BLaER1 treated with 17β-estradiol and CSF1 and Interleukin-3, amounts not matched to agents 10 nM and 100 nM (cell line): ENCODE results near the gene KLF6.
"Not testable (repeated sequence)": the region's sequence is repeated elsewhere in the genome, so short reads cannot be mapped to it uniquely, and the experiment has no call there.

Source experiments
- H3K27ac ChIP-seq, 11 experiments: shearing (Covaris generic); formaldehyde crosslinking; 2 replicates each; pipeline ENCODE4 v1.8.1; 2022
- H3K27me3 ChIP-seq, 11 experiments: shearing (Covaris generic); formaldehyde crosslinking; 2 replicates each; pipeline ENCODE4 v1.8.1; 2022
- H3K36me3 ChIP-seq, 11 experiments: shearing (Covaris generic); formaldehyde crosslinking; 2 replicates each; pipeline ENCODE4 v1.8.1; 2022
- H3K4me1 ChIP-seq, 10 experiments: shearing (Covaris generic); formaldehyde crosslinking; 2 replicates each; pipeline ENCODE4 v1.8.1; 2022
- H3K4me2 ChIP-seq, 11 experiments: shearing (Covaris generic); formaldehyde crosslinking; 2 replicates each; pipeline ENCODE4 v1.8.1; 2022
- H3K4me3 ChIP-seq, 10 experiments: shearing (Covaris generic); formaldehyde crosslinking; 2 replicates each; pipeline ENCODE4 v1.8.1; 2022
- H3K9ac ChIP-seq, 11 experiments: shearing (Covaris generic); formaldehyde crosslinking; 2 replicates each; pipeline ENCODE4 v1.8.1; 2022
- H3K9me3 ChIP-seq, 11 experiments: shearing (Covaris generic); formaldehyde crosslinking; replicated peaks in 1 of 11; 2 replicates each; pipeline ENCODE4 v1.8.1; 2022
- H4K20me1 ChIP-seq, 11 experiments: shearing (Covaris generic); formaldehyde crosslinking; 2 replicates each; pipeline ENCODE4 v1.8.1; 2022
- Cebpa-rat ChIP-seq, 11 experiments: shearing (Covaris generic); IDR thresholded peaks; 2 replicates each; pipeline ENCODE4 v1.8.1; 2022

KLF6 gene

GRCh38 chr10:3747248-3747960 lies 37.6 kb downstream of the KLF6 start:
- Histone ChIP-seq H3K4me3 (no peak overlapping the region), H3K9me3 (peaks cover 0 to 6% (median 0%) of the 10 kb centered on the region in 11 experiments; a peak in 1 of 22 replicates), H3K27ac (no peak overlapping the region), H3K4me2 (no peak overlapping the region), H3K36me3 (no peaks in the 10 kb centered on the region), H4K20me1 (no peaks in the 10 kb centered on the region), H3K9ac (no peak overlapping the region), H3K27me3 (no peaks in the 10 kb centered on the region), H3K4me1 (peaks cover 27 to 42% (median 32%) of the 10 kb centered on the region in 10 experiments)
- no peak for TF ChIP-seq Cebpa-rat (IDR thresholded peaks at IDR 0.05)

GRCh38 chr10:3746634-3747033 lies 38.4 kb downstream of the KLF6 start:
- Histone ChIP-seq H3K4me3 (no peak overlapping the region), H3K36me3 (no peaks in the 10 kb centered on the region), H3K9me3 (peaks cover 0 to 6% (median 0%) of the 10 kb centered on the region in 11 experiments; a peak in 1 of 22 replicates), H4K20me1 (no peaks in the 10 kb centered on the region), H3K9ac (no peak overlapping the region), H3K4me2 (no peak overlapping the region), H3K4me1 (peaks cover 23 to 34% (median 28%) of the 10 kb centered on the region in 10 experiments), H3K27ac (no peak overlapping the region), H3K27me3 (no peaks in the 10 kb centered on the region)
- TF ChIP-seq Cebpa-rat (IDR thresholded peaks at IDR 0.05), result no peak

DNA sequence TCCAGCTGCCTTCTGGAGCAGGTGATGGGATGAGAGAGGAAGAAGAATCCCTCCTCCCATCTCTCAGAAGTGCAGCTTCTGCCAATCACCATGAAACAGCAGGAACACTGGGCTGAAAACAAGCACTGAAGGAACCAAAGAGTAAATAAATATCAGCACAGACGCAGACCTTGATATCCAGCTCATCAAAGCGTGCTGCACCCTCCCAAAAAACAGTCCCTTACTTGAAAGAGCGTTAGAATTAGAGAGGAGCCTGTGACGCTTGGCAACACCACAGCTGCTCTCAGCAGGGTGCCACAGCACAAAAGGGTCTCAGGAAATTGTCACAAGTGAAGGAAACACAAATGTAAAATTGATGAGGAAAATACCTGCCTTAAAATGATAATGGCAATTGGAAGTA lies 39.5 kb downstream of the KLF6 start:
- Histone ChIP-seq H3K9ac (no peak overlapping the region), H4K20me1 (no peaks in the 10 kb centered on the region), H3K9me3 (peaks cover 0 to 9% (median 0%) of the 10 kb centered on the region in 11 experiments; a peak in 3 of 22 replicates), H3K36me3 (no peaks in the 10 kb centered on the region), H3K27ac (no peak overlapping the region), H3K4me2 (peak overlapping the region in 2 of 11 experiments; percentile 12 to 28; a peak in 2 of 22 replicates), H3K4me1 (peaks cover 16 to 28% (median 22%) of the 10 kb centered on the region in 10 experiments), H3K27me3 (no peaks in the 10 kb centered on the region), H3K4me3 (no peak overlapping the region)
- no peak for TF ChIP-seq Cebpa-rat (IDR thresholded peaks at IDR 0.05)

GRCh38 chr10:3741688-3742461 lies 43.1 kb downstream of the KLF6 start:
- Histone ChIP-seq H3K27ac (no peak overlapping the region), H3K4me1 (peaks cover 0 to 6% (median 0%) of the 10 kb centered on the region in 10 experiments; a peak in 5 of 20 replicates), H3K36me3 (no peaks in the 10 kb centered on the region), H3K9ac (no peak overlapping the region), H3K4me3 (no peak overlapping the region), H4K20me1 (no peaks in the 10 kb centered on the region), H3K27me3 (no peaks in the 10 kb centered on the region), H3K9me3 (peaks cover 0 to 11% (median 0%) of the 10 kb centered on the region in 11 experiments; a peak in 3 of 22 replicates), H3K4me2 (no peak overlapping the region)
- no peak for TF ChIP-seq Cebpa-rat (IDR thresholded peaks at IDR 0.05)

DNA sequence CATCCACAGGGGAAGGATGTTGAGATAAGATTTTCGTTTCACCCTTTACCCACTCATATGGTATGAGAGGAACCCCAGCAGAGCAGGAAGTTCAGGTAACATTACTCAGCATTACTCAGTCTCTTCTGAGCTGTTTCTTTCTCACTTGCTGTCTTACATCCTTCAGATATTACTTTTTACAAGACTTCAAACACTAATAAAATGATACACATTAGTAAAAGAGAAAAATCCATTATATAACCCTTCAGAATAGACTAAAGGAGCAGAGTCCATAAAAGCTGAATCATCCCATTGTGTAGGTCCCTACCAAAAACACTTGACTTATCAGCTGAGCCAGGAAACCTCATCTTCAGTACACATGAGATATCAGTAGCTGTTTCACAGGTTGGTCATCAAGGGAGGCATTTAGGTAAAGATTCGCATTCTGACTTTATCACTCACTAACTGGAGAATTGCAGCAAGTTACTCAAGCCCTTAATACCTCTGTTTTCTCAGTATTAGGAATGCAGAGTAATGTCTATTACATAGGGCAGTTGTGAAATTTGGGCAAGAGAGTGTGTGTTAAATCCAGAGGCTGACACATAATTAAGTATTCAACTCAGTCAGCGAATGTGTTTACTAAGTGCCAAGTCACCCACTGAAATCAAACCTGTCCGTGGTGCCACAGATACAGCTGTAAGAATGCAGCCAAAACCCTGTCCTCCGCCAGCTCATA lies 44.7 kb downstream of the KLF6 start:
- Histone ChIP-seq H3K4me2 (no peak overlapping the region), H3K4me1 (peaks cover 0 to 1% (median 0%) of the 10 kb centered on the region in 10 experiments; a peak in 5 of 20 replicates), H3K36me3 (no peaks in the 10 kb centered on the region), H3K9me3 (peaks cover 0 to 11% (median 0%) of the 10 kb centered on the region in 11 experiments; a peak in 4 of 22 replicates), H3K9ac (no peak overlapping the region), H3K4me3 (no peak overlapping the region), H4K20me1 (no peaks in the 10 kb centered on the region), H3K27me3 (no peaks in the 10 kb centered on the region), H3K27ac (no peak overlapping the region)
- TF ChIP-seq Cebpa-rat (IDR thresholded peaks at IDR 0.05), result no peak

DNA sequence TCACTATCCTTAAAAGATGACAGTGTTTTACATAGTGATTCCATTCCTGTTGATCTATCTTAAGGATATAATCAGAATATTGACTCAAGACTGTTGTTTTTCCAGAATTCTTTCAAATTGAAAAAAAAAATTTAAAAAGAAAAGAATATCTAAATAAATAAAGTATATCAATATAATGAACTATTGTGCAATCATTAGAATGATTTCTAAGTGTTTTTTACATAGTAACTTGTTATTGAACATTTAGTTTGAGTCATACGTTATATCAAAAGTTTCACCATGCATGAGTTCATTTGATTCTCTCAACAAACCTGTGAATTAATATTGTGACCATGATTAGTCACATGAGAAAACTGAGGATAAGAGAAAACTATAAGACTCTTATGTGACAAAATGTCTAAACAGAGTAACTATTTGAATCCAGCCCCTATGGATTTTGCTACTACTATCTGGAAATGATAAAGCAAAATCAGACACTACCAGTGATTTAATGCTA lies 46.1 kb downstream of the KLF6 start:
- no peaks in the 10 kb centered on the region for H4K20me1 ChIP-seq
- no peak overlapping the region for H3K4me3 ChIP-seq
- H3K9me3 ChIP-seq, result peaks cover 0 to 11% (median 0%) of the 10 kb centered on the region in 11 experiments; a peak in 3 of 22 replicates
- no peaks in the 10 kb centered on the region for H3K4me1 ChIP-seq
- H3K9ac ChIP-seq, result no peak overlapping the region
- no peak overlapping the region for H3K27ac ChIP-seq
- H3K27me3 ChIP-seq, result no peaks in the 10 kb centered on the region
- no peaks in the 10 kb centered on the region for H3K36me3 ChIP-seq
- peak in 2 of 11 experiments; percentile 17 to 34; a peak in 1 of 22 replicates for TF ChIP-seq Cebpa-rat (IDR thresholded peaks at IDR 0.05)
- H3K4me2 ChIP-seq, result no peak overlapping the region

- Histone ChIP-seq H3K4me1 (no peaks in the 10 kb centered on the region), H3K4me2 (no peak overlapping the region), H4K20me1 (no peaks in the 10 kb centered on the region), H3K9ac (no peak overlapping the region), H3K27ac (no peak overlapping the region), H3K9me3 (peaks cover 0 to 11% (median 0%) of the 10 kb centered on the region in 11 experiments; a peak in 3 of 22 replicates), H3K27me3 (no peaks in the 10 kb centered on the region), H3K36me3 (no peaks in the 10 kb centered on the region), H3K4me3 (no peak overlapping the region)
- no peak for TF ChIP-seq Cebpa-rat (IDR thresholded peaks at IDR 0.05)
Measured at GRCh38 chr10:3737864-3738263, 47.1 kb downstream of the KLF6 start.

GRCh38 chr10:3735175-3735574 lies 49.8 kb downstream of the KLF6 start:
- no peaks in the 10 kb centered on the region for H4K20me1 ChIP-seq
- no peak overlapping the region for H3K9ac ChIP-seq
- H3K9me3 ChIP-seq, result peaks cover 15 to 26% (median 19%) of the 10 kb centered on the region in 11 experiments; a peak in 21 of 22 replicates
- H3K27me3 ChIP-seq, result no peaks in the 10 kb centered on the region
- TF ChIP-seq Cebpa-rat (IDR thresholded peaks at IDR 0.05), result no peak
- H3K4me2 ChIP-seq, result no peak overlapping the region
- no peaks in the 10 kb centered on the region for H3K36me3 ChIP-seq
- no peak overlapping the region for H3K4me3 ChIP-seq
- H3K4me1 ChIP-seq, result no peaks in the 10 kb centered on the region
- no peak overlapping the region for H3K27ac ChIP-seq

DNA sequence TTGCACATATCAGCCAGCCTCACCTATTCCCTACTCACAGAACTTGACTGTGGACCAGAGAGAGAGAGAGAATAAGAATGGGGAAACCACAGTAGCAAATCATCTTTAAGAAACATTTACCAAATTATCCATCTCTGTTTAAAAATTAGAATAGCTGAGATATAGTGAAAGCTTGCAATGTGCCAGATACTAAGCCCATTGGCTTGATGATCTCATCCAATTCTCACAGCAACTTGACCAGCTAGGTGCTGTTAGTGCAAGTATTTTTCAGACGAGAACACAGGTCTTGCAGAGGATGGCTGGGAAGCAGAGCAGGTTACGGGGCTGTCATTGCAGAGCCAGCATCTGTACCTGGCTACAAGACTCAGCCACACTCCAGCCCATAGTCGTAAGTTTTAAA lies 50.9 kb downstream of the KLF6 start:
- Histone ChIP-seq H4K20me1 (no peaks in the 10 kb centered on the region), H3K4me1 (peaks cover 0 to 6% (median 0%) of the 10 kb centered on the region in 10 experiments; a peak in 4 of 20 replicates), H3K27ac (no peak overlapping the region), H3K9me3 (peaks cover 17 to 34% (median 22%) of the 10 kb centered on the region in 11 experiments; a peak in 21 of 22 replicates), H3K36me3 (no peaks in the 10 kb centered on the region), H3K4me2 (no peak overlapping the region), H3K4me3 (no peak overlapping the region), H3K9ac (no peak overlapping the region), H3K27me3 (no peaks in the 10 kb centered on the region)
- TF ChIP-seq Cebpa-rat (IDR thresholded peaks at IDR 0.05), result no peak

GRCh38 chr10:3732183-3732582 lies 52.8 kb downstream of the KLF6 start:
- H3K4me2 ChIP-seq, H3K4me1 ChIP-seq, H3K27ac ChIP-seq: not testable (repeated sequence)

More at GRCh38 chr10:3732183-3732582, 52.8 kb downstream of the KLF6 start:
- peaks cover 17 to 34% (median 22%) of the 10 kb centered on the region in 11 experiments; a peak in 21 of 22 replicates for H3K9me3 ChIP-seq
- H4K20me1 ChIP-seq, H3K4me3 ChIP-seq, H3K36me3 ChIP-seq, H3K27me3 ChIP-seq, H3K9ac ChIP-seq: not testable (repeated sequence)
